Measurements from ENCODE around the gene DLGAP1.

The DLGAP1 gene

DNA sequence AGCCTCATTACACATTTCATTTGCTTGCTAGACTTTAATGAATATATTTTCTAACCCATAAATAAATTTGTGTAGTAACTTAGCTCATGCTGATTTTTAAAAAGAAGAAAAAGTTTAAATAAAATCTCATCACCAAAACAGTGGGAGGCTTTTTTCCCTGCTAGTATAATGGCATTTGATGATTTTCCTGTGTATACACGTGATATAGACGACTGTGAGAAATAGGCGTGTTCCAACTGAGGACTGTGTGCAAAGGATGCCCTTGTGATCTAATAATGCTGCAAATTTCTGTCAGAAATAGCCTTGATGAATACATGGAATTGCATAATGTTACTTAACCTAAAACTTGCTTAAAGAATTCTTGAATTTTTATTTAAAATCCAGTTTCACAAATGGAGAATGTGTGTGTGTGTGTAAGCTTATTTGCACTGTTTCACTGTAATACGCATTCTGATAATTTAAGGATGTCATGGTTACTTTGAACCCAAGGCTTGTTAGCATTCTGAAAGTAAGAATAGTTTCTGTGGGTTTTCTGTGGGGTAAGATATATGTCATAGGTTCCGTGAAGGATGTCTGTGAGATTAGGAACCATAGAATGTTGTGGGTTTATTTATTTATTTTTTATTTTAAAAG is 178.0 kb downstream of the DLGAP1 start:
- H3K27ac ChIP-seq: no peak overlapping the region
- H3K4me3 ChIP-seq (ENCODE audit: low read depth in 1 of 2, low read length in 1 of 2): no peak overlapping the region
- H3K27me3 ChIP-seq: no peaks in the 10 kb centered on the region
- H3K9me3 ChIP-seq: no peaks in the 10 kb centered on the region
- no peaks in the 10 kb centered on the region for H3K36me3 ChIP-seq
- no peaks in the 10 kb centered on the region for H3K4me1 ChIP-seq (ENCODE audit: control insufficient read depth in 1 of 2, insufficient read depth in 1 of 2, low read depth in 1 of 2, low read length in 1 of 2)
- TF ChIP-seq, protein P1, sequence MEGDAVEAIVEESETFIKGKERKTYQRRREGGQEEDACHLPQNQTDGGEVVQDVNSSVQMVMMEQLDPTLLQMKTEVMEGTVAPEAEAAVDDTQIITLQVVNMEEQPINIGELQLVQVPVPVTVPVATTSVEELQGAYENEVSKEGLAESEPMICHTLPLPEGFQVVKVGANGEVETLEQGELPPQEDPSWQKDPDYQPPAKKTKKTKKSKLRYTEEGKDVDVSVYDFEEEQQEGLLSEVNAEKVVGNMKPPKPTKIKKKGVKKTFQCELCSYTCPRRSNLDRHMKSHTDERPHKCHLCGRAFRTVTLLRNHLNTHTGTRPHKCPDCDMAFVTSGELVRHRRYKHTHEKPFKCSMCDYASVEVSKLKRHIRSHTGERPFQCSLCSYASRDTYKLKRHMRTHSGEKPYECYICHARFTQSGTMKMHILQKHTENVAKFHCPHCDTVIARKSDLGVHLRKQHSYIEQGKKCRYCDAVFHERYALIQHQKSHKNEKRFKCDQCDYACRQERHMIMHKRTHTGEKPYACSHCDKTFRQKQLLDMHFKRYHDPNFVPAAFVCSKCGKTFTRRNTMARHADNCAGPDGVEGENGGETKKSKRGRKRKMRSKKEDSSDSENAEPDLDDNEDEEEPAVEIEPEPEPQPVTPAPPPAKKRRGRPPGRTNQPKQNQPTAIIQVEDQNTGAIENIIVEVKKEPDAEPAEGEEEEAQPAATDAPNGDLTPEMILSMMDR (IDR thresholded peaks at IDR 0.05): no peak

DNA sequence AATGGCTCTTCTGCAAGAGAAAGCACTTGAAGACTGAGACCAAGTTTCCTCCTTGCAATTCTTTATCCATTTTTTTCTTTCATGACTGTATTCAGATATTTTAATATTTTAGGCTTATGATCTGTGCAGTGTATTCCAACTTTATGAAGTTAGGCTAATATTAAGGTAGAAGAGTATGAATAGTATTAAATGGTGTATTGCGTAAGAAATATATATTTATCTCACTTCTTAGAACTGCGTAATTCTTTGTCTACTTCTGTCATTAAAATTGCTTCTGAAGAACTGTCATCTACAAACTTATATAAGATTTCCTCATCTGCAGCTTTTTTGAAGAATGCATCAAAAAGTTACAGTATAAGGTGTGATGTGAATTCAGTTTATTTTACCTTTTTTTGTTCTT is 183.2 kb downstream of the DLGAP1 start:
- H3K9me3 ChIP-seq: no peaks in the 10 kb centered on the region
- TF ChIP-seq, protein P1 (IDR thresholded peaks at IDR 0.05): no peak

DNA sequence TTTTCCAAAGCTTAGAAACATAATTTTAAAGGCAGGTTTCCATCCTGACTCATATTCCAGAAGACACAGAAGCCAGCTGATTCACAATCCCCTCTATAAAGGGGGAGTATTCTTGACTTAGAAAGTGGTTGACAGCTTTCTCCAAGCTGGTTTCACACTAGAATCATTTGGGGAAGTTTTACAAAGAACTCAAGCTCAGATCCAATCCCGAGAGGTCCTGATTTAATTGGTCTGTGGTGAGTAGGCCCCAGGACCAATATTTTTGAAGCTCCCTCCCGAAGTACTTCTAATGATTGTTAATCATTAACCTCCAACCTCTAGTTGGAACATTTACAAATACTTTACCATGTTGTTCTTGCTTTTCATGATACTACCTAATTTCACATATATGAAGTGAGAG is 184.1 kb downstream of the DLGAP1 start:
- H3K4me1 ChIP-seq (ENCODE audit: control insufficient read depth in 1 of 2, insufficient read depth in 1 of 2, low read depth in 1 of 2, low read length in 1 of 2): no peaks in the 10 kb centered on the region
- H3K36me3 ChIP-seq: no peaks in the 10 kb centered on the region
- H3K9me3 ChIP-seq: no peaks in the 10 kb centered on the region
- no peaks in the 10 kb centered on the region for H3K27me3 ChIP-seq
- H3K4me3 ChIP-seq (ENCODE audit: low read depth in 1 of 2, low read length in 1 of 2): no peak overlapping the region
- TF ChIP-seq, protein P1 (IDR thresholded peaks at IDR 0.05): no peak
- H3K27ac ChIP-seq: no peak overlapping the region

More for the DNA sequence above, 183.2 kb downstream of the DLGAP1 start:
- H3K36me3 ChIP-seq: no peaks in the 10 kb centered on the region
- H3K27ac ChIP-seq: no peak overlapping the region
- H3K4me1 ChIP-seq (ENCODE audit: control insufficient read depth in 1 of 2, insufficient read depth in 1 of 2, low read depth in 1 of 2, low read length in 1 of 2): no peaks in the 10 kb centered on the region
- H3K4me3 ChIP-seq (ENCODE audit: low read depth in 1 of 2, low read length in 1 of 2): no peak overlapping the region
- H3K27me3 ChIP-seq: no peaks in the 10 kb centered on the region

DNA sequence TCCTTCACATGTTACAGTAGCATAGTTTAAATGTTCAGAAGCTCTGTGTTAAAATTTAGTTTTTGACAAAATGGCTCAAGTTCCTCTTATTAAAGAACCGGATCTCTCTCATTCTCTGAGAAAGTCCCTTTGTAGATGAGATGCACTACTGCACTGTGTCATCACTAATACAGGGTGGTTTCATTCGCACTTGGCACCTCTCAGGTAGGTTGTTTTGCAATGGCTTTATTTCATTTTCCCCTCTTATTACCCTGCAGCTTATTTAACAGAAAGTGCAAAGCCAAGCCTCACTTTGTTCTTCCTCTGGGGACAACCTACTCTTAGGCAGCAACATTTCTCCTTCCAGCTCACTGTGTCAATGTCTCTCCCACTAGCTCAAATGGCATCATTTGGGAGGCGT is 185.1 kb downstream of the DLGAP1 start:
- no peaks in the 10 kb centered on the region for H3K9me3 ChIP-seq
- H3K4me3 ChIP-seq (ENCODE audit: low read depth in 1 of 2, low read length in 1 of 2): no peak overlapping the region
- H3K4me1 ChIP-seq (ENCODE audit: control insufficient read depth in 1 of 2, insufficient read depth in 1 of 2, low read depth in 1 of 2, low read length in 1 of 2): no peaks in the 10 kb centered on the region
- TF ChIP-seq, protein P1 (IDR thresholded peaks at IDR 0.05): no peak
- H3K27ac ChIP-seq: no peak overlapping the region
- H3K27me3 ChIP-seq: no peaks in the 10 kb centered on the region
- H3K36me3 ChIP-seq: no peaks in the 10 kb centered on the region

DNA sequence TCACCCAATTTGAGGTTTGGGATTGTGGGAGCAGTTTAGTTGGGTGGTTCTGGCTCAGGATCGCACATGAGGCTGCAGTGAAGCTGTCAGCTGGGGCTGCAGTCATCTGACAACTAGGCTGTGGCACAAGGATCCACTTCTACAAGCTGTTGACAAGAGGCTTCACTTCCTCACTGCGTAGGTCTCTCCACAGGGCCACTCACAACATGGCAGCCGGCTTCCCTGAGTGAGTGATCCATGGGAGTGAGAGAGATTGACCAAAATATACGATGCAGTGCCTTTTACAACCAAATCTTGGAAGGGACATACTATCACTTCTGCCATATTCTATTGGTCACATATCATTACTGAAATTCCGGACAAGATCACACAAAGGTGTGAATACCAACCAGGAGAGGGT is 187.5 kb downstream of the DLGAP1 start:
- Histone ChIP-seq H3K9me3 (no peaks in the 10 kb centered on the region), H3K4me1 (ENCODE audit: control insufficient read depth in 1 of 2, insufficient read depth in 1 of 2, low read depth in 1 of 2, low read length in 1 of 2) (no peaks in the 10 kb centered on the region), H3K27me3 (no peaks in the 10 kb centered on the region), H3K36me3 (no peaks in the 10 kb centered on the region), H3K27ac (no peak overlapping the region), H3K4me3 (ENCODE audit: low read depth in 1 of 2, low read length in 1 of 2) (no peak overlapping the region)
- TF ChIP-seq, protein P1 (IDR thresholded peaks at IDR 0.05): no peak

Measured in neutrophil (primary cell).